ENCODE data around the gene DGLUCY.
"Not testable (repeated sequence)": the region's sequence is repeated elsewhere in the genome, so short reads cannot be mapped to it uniquely, and the experiment has no call there.

Gene DGLUCY

DNA sequence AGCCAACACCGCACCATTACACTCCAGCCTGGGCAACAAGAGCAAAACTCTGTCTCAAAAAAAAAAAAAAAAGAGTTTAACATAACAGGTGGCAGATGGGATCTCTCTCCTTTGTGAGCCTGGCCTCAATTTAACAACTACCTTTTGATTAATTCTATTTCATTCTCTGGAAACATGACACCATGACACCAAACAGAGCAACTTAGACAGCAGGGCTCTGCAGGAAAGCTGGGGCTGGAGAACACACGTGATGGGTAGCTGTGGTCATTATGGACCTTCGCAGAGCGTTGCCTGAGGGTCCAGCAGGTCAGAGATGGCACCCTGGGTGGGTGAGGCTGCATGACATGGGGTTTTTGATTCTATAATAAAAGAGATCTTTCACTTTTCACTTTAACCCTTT is 1.7 kb upstream of the DGLUCY start:
- peak; percentile 62 for DNase-seq

DNA sequence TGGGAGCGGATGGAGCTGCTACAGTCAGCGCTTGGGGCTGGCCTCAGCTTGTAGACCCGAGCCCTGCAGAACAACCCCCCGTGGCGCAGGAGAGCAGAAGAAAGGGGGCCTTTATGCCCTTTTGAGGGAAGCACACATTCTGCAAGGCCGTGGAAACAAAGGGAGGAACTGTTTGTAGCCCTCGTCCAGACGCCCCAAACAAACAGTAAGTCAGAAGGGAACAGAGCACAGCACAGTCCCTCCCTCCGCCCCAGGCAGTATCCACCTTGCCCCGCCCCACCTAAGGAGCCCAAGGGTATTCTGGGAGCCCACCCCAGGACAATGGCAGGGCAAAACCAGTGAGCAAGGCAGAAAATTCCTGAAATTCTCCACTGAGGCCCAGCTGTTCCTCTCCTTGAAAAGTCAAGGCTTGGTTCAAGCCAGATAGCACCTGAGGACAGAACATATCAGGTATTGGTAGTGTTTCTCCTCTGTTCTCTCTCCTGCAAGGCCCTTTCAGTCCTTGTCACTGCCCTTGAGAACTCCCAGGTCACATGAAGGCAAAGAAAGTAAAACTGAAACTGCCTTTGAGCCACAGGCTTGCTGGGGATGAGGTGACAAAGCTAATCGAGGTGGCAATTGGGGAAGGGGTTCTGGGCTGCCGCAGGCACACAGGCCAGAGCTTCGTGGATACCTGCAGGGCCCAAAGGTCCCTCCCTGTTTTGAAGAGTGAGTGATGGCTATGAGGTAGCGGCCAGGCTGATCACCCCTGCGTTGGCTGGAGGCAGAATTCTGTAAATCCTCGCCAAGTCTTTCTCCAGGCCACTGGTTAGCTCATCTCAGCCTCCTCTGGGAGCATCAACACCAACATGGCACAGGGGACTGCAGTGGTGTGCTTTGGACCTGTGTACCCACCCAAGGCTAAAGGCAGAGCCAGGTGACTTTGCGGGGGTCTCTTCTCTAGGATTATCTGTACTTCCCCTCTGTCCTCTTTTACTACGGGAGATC is 499 bp downstream of the DGLUCY start:
- peak; percentile 57 for DNase-seq

DNA sequence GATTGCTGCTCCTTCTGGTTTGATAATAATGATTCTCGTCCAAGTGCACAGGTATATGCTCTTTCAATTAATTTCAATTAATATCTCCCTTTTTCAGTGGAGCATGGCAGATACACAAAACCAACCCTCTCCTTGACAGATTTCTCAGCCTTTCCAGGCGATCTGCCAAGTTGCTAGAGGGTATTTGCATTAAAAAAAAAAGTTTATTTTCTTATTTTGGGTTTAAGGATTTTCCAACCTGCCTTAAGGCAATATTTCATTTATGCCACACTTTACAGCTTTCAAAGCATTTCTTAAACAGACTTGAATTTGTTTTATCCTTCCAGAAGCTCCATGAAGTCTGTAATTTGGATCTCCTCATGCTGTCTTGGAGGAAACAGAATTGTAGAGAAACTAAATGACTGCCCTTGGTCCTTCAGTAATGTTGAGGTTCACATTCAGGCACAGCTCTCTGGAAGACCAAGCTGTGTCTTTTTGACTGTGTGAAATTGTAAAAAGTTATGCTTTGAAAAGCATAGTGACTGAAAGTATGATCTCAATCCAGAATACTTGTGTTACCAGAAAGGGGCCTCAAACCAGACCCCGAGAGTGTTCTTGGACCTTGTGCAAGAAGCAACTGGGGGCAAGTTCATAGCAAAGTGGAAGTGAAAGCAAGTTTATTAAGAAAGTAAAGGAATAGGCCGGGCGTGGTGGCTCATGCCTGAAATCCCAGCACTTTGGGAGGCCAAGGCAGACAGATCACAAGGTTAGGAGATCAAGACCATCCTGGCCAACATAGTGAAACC is 2.3 kb downstream of the DGLUCY start:
- peak; percentile 24 for DNase-seq

DNA sequence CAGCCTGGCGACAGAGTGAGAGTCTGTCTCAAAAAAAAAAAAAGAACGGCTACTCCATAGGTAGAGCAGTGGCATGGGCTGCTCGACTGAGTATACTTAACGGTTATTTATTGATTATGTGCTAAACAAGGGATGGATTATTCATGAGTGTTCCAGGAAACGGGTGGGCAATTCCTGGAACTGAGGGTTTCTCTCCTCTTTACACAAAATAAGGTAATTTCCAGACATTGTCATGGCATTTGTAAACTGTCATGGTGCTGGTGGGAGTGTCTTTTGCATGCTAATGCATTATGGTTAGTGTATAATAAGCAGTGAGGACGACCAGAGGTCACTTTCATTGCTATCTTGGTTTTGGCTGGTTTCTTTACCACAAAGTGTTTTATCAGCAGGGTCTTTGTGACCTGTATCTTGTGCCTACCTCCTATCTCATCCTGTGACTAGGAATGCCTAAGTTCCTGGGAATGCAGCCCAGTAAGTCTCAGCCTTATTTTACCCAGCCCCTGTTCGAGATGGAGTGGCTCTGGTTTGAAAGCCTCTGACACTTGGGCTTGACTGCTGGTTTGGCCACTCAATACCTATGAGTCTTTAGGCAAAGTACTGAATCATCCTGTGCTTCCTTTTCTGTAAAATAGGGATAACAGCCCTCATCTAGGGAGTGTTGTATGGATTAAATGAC is 3.2 kb downstream of the DGLUCY start:
- DNase-seq: no peak

DNA sequence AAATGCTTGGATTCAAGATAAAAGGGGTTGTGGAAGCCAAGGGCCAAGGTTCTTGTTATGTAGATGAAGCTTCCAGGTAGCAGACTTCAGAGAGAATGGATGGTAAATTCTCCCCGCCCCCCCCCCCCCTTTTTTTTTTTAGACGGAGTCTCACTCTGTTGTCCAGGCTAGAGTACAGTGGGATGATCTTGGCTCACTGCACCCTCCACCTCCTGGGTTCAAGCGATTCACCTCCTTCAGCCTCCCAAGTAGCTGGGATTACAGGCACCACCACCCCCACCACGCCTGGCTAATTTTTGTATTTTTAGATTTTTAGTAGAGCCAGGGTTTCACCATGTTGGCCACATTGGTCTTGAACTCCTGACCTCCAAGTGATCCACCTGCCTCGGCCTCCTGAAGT is 4.1 kb downstream of the DGLUCY start:
- DNase-seq: no peak

DNA sequence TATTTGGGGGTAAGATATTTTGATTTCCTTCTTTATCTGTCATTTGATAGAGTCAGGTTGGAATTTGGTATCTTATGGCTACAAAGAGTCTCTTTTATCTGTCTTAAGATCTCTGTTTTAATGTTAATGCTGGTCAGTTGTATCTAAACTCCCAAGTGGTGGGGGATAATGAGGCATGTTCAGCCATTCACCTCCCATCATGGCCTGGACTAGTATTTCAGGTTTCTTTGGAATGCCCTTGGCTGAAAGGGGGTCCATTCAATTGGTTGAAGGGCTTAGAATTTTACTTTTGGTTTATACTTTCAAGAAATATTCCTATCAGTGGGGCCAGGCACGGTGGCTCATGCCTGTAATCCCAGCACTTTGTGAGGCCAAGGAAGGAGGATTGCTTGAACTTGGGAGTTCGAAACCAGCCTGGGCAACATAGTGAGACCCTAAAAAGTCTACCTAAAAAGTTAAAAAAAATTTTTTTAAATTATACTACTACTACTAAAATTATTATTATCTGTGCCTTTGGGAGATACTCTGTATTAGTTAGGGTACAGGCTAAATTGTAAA is 4.7 kb downstream of the DGLUCY start:
- DNase-seq: no peak

DNA sequence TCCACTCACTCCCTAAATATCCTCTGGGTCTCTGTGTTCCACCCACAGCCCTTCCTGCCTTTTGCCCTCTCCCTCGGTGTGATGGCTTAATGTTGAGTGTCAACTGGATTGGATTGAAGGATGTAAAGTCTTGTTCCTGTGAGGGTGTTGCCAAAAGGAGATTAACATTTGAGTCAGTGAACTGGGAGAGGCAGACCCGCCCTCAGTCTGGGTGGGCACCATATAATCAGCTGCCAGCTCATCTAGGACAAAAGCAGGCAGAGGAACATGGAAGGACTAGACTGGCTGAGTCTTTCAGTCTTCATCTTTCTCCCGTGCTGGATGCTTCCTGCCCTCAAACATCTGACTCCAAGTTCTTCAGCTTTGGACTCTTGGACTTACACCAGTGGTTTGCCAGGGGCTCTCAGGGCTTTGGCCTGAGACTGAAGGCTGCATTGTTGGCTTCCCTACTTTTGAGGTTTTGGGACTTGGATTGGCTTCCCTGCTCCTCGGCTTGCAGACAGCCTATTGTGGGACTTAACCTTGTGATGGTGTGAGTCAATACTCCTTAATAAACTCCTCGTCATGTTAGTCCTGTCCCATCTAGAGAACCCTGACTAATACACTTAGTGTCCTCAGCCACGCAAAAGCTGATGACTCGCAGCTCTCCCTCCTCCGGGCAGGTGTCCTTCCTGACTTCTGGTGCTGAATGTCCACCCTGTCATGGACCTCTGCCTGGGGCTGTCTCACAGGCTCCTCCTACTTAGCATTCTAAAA is 5.9 kb downstream of the DGLUCY start:
- no peak for DNase-seq

DNA sequence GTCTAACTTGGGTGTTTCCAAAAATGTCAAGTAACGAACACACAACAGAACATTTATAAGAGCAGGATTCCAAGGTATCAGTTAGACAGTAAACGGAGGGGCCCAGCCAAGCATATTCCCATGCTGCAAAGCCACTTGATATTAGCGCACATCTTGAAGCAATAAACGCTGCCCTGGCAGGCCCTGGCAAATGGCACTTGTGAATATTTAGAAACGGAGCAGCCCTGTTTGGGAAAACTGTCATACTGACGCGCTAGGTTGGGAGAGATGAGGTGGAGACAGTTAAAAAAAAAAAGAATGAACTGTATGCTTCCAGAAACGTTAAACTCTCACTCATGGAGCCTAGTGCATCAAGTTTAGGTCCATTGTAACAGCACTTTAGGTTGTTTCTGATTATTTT is 9.3 kb downstream of the DGLUCY start:
- no peak for DNase-seq

DNA sequence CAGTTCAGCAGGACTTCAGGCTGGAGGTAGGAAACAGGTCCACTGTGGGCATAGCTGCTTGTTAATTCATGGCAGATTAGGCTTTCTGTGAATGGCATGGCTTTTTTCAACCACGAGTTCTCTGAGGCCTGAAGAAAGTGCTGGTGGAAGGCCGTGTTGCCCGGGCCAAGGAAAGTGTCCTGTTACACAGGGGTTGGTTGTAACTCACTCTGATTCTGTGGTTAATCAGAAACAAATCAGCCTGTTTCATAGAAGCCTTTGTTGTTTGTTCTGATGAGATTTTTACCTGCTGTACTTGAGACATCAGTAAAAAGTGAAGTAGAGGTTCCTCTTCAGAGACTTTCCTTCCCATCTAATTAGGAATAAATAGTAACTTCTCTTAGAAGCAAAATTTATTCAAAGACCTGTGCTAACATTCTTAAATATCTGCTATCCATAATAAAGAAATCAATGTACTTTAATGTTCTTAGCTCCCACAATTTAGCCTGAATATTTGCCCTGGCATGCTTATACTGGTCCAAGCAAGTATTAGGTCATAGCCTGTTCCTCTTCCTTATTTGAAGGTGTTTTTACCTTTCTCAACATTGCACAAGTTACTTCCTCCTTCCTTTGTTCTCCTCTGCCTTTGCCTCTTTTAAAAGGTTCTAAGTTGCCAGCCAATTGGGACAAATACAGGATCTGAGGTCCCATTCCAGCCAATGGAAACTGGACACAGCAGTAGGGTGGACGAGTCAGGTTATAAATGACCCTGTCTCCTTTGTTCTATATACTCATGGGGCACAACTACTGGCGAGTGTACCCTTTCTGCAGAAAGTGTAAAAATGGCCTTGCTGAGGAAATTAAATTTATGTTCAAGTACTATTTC is 10.8 kb downstream of the DGLUCY start:
- not testable (repeated sequence) for DNase-seq

DNA sequence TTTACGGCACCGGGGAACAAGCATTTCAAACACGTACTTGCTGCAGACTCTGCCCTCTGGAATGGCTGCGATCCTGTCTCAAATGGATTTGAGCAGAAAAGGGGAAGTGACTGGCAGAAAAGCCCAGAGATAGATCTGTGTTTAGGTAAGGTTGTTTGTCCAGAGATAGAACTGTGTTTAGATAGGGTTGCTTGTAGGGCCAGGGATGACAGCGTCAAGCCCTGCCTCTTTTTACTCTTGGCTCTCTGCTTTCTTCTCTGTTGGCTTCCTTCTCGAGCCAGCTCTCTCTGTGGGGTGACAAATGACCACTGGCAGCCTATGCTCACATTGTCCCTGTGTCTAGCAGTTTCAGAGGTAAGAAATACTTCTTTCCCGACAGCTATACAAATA is 11.4 kb downstream of the DGLUCY start:
- no peak for DNase-seq

DNA sequence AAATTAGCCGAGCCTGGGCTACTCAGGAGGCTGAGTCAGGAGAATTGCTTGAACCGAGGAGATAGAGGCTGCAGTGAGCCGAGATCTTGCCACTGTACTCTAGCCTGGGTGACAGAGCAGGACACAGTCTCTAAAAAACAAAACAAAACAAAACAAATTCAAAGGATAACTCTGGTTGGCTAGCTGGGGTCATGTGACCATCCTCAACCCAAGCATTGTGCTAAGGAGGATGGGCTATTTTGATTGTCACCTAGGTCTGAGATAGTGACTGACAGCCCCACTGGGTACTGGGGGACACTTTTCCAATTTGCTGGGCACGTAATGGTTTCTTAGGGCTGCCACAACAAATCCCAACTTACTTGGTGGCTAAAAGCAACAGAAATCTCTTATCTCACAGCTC is 11.9 kb downstream of the DGLUCY start:
- DNase-seq: no peak

DNA sequence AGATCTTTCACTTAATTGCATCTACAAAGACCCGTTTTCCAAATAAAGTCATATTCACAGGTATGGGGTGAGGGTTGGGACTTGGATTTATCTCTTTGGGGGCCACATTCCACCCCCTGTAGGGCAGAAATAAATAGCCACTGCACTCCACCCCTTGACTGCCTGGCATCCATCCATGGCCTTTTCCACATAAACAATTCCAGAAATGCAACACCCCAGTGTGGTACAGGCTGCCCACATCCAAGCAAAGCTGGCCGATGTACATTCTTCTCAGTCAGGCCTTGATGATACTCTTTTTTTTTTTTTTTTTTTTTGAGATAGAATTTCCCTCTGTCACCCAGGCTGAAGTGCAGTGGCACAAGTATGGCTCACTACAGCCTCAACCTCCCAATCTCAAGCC is 12.9 kb downstream of the DGLUCY start:
- no peak for DNase-seq

DNA sequence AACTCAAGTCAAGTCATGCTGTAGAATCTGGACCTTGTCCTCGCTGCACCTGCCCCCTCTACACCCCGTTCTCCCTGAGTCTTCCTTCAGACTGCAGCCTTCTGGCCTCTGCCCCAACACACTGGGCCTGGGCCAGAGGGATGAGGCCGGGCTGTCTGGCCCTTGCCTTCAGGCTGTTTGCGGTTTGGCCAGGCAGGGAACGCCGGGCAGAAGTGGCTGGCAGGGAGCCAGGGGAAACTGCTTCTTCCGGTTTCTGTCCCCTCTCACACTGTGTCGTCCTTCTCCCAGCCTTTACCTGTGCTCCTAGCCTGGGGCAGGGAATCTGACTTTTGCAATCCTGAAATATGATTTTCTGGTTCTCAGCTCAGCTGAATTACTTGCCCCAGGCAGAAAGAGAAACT is 13.5 kb downstream of the DGLUCY start:
- no peak for DNase-seq

DNA sequence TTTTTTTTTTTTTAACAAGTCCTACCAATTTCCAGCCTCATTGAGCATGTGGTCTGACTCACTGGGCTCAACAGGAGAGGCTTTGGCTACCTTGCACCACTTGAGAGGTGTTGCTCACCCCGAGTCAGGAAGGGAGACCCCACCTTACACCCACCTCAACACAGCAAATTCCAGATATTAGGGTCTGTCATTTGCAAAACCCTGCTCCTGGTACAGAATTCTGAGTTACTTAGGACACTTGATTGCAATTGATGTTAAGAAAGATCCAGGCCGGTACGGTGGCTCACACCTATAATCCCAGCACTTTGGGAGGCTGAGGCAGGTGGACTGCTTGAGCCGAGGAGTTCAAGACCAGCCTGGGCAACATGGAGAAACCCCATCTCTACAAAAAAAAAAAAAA is 14.1 kb downstream of the DGLUCY start:
- no peak for DNase-seq

DNA sequence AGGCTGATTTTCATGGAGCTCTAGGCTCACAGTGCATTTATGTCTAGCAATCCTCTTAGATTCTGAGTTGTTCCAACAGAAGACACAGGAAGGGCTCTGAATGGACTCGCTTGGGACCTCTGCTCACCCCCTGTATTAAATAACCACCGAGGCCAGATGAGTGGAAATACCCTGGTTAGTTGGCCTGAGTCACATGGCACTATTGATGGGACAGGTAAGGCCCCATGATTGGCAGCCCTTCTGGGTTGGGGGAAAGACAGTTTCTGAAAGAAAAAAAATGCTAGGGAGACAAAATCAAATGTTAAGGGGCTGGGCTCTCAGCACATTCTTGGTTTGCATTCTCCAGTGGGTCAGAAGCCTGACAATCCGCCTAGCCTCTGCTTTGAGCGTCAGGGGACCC is 14.8 kb downstream of the DGLUCY start:
- no peak for DNase-seq

DNA sequence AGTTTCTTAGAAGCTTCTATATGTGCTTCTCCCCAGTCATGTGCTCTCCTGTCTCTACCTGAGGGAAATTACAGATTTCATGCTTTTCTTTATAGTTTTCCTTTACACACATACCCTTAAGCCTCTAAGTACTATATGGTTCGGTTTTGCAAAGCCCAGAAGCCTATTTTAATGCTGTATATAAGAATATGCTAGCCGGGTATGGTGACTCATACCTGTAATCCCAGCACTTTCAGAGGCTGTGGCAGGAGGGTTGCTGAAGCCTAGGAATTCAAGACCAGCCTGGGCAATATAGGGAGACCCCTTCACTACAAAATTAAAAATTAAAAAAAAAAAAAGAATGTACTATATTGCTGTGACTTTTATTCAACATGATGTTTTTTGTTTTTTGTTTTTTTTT is 15.4 kb downstream of the DGLUCY start:
- DNase-seq: no peak

DNA sequence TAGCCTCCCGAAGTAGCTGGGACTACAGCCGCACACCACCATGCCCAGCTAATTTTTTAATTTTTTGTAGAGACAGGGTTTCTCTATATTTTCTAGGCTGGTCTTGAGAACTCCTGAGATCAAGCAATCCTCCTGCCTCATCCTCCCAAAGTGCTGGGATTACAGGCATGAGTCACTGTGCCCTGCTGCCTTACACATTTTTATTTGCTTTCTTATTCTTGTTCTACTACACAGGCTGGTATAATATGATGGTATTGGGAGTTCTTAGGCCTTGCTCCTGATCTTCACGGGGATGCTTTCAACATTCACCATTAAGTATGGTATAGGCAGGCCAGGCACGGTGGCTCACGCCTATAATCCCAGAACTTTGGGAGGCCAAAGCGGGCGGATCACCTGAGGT is 21.2 kb downstream of the DGLUCY start:
- no peak for DNase-seq

DNA sequence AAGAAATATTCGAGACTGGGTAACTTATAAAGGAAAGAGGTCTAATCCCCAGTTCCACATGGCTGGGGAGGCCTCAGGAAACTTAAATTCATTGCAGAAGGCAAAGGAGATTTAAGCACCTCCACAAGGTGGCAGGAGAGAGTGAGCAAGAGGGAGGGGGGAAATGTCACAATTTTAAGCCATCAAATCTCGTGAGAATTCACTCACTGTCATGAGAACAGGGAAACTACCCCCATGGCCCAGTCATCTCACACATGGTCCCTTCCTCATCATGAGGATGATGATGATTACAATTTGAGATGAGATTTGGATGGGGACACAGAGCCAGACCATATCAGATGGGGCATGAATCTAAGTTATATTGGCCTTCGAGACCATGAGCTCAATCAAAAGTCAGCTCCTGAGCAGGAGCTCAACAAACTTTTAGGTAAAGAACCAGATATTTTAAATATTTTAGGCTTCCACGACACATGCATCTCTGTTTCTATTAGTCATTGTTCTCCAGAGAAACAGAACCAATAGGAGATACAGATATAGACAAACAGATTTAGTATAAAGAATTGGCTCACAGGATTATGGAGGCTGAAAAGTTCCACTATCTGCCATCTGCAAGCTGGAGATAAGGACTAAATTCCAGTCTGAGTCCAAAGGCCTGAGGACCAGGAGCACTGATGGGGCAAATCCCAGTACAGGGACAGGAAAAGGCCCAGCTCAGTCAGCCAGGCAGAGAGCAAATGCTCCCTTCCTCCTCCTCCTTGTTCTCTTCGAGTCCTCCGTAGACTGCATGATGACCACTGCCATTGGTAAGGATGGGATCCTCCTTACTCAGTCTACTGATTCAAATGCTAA is 24.9 kb downstream of the DGLUCY start:
- DNase-seq: no peak

DNA sequence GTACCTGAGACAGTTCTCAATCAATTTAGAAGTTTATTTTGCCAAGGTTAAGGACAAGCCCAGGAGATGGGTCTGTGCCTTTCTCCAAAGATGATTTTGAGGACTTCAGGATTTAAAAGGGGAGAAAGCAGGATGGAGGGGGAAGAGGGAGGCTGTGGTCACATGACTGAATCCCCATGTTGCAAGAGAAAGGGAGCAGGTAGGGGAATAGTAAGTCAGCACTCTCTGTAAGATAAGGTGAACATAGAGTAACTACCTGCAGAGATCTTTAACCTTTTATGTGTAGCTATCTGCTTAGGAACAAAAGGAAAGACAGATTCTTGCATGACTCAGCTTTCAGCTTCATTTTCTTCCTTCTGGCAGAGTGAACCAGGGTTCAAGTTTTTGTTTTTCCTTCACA is 25.9 kb downstream of the DGLUCY start:
- DNase-seq: no peak

DNA sequence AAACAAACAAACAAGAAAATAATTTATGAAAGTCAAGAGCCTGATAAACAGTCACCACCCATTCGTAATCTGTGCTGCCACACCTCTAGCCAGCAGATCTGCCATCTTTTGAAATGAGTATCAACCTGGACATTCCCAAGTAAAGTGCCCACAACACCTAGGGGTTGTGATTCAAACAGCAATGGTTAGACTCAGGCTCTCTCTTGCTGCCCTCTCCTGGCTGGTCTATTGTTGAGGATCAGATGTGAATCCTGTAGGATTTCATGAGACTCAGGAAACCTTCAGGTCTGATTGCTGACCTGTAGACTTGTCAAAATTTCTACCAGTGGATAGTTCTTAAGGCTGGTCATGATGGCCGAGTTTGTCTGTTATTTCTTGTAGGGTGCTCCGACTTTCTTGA is 26.8 kb downstream of the DGLUCY start:
- no peak for DNase-seq

Data from DMS 273 treated with DMSO at 0.1 percent for 48 hours (cell line).